Measurements from ENCODE around the gene ENTHD1.

ENTHD1 gene

GRCh38 chr22:39805117-39805516, 88.4 kb downstream of the ENTHD1 start:
- no peaks in the 10 kb centered on the region for H3K9me2 ChIP-seq (replicated peaks; ENCODE audit: insufficient read depth, low read length)
- no peak overlapping the region for H3K4me2 ChIP-seq (ENCODE audit: low read depth, low read length, poor library complexity, severe bottlenecking)
- H3K9ac ChIP-seq (ENCODE audit: low read length) = no peak overlapping the region
- H2AFZ ChIP-seq (ENCODE audit: low read depth, low read length, severe bottlenecking) = no peak overlapping the region
- no peaks in the 10 kb centered on the region for H3K36me3 ChIP-seq (ENCODE audit: low read length)
- TF ChIP-seq CTCF (IDR thresholded peaks at IDR 0.05; ENCODE audit: insufficient read depth, low read length, poor library complexity, severe bottlenecking) (no peak), EZH2phosphoT487 (conservative IDR thresholded peaks at IDR 0.05; ENCODE audit: low read length) (no peak)
- no peaks in the 10 kb centered on the region for H4K20me1 ChIP-seq (ENCODE audit: low read depth, low read length)
- no peaks in the 10 kb centered on the region for H3K9me3 ChIP-seq (ENCODE audit: insufficient read depth, low read length)
- H3K27me3 ChIP-seq (ENCODE audit: low read length) = no peaks in the 10 kb centered on the region
- no peaks in the 10 kb centered on the region for H3K79me2 ChIP-seq (ENCODE audit: insufficient read depth, low read length)
- no peak overlapping the region for H3K27ac ChIP-seq (ENCODE audit: low read depth, low read length)
- H3F3A ChIP-seq (ENCODE audit: insufficient read depth) = no peaks in the 10 kb centered on the region
- no peak overlapping the region for H3K4me3 ChIP-seq (ENCODE audit: insufficient read depth, low read length, poor library complexity, severe bottlenecking)

GRCh38 chr22:39802682-39803081, 90.9 kb downstream of the ENTHD1 start:
- no peak overlapping the region for H3K9ac ChIP-seq (ENCODE audit: low read length)
- H3K36me3 ChIP-seq (ENCODE audit: low read length) = no peaks in the 10 kb centered on the region
- peaks cover 9% of the 10 kb centered on the region; the same call in 1 of the 2 replicates for H3K9me3 ChIP-seq (ENCODE audit: insufficient read depth, low read length)
- no peak overlapping the region for H3K4me2 ChIP-seq (ENCODE audit: low read depth, low read length, poor library complexity, severe bottlenecking)
- no peaks in the 10 kb centered on the region for H4K20me1 ChIP-seq (ENCODE audit: low read depth, low read length)
- H3K27ac ChIP-seq (ENCODE audit: low read depth, low read length) = no peak overlapping the region
- no peak overlapping the region for H2AFZ ChIP-seq (ENCODE audit: low read depth, low read length, severe bottlenecking)
- H3K4me3 ChIP-seq (ENCODE audit: insufficient read depth, low read length, poor library complexity, severe bottlenecking) = no peak overlapping the region
- no peak for TF ChIP-seq EZH2phosphoT487 (conservative IDR thresholded peaks at IDR 0.05; ENCODE audit: low read length)
- TF ChIP-seq CTCF (IDR thresholded peaks at IDR 0.05; ENCODE audit: insufficient read depth, low read length, poor library complexity, severe bottlenecking) = no peak
- H3F3A ChIP-seq (ENCODE audit: insufficient read depth) = no peaks in the 10 kb centered on the region
- H3K27me3 ChIP-seq (ENCODE audit: low read length) = no peaks in the 10 kb centered on the region
- H3K79me2 ChIP-seq (ENCODE audit: insufficient read depth, low read length) = no peaks in the 10 kb centered on the region
- no peaks in the 10 kb centered on the region for H3K9me2 ChIP-seq (replicated peaks; ENCODE audit: insufficient read depth, low read length)

GRCh38 chr22:39800790-39801520, 92.6 kb downstream of the ENTHD1 start:
- Histone ChIP-seq H3K9me2 (replicated peaks; ENCODE audit: insufficient read depth, low read length) (no peaks in the 10 kb centered on the region), H3K4me2 (ENCODE audit: low read depth, low read length, poor library complexity, severe bottlenecking) (no peak overlapping the region), H3K9ac (ENCODE audit: low read length) (no peak overlapping the region), H3K27ac (ENCODE audit: low read depth, low read length) (no peak overlapping the region), H3F3A (ENCODE audit: insufficient read depth) (no peaks in the 10 kb centered on the region), H3K27me3 (ENCODE audit: low read length) (no peaks in the 10 kb centered on the region), H4K20me1 (ENCODE audit: low read depth, low read length) (no peaks in the 10 kb centered on the region), H3K9me3 (ENCODE audit: insufficient read depth, low read length) (peaks cover 15% of the 10 kb centered on the region; the same call in 1 of the 2 replicates), H2AFZ (ENCODE audit: low read depth, low read length, severe bottlenecking) (no peak overlapping the region), H3K36me3 (ENCODE audit: low read length) (no peaks in the 10 kb centered on the region), H3K79me2 (ENCODE audit: insufficient read depth, low read length) (no peaks in the 10 kb centered on the region), H3K4me3 (ENCODE audit: insufficient read depth, low read length, poor library complexity, severe bottlenecking) (no peak overlapping the region)
- TF ChIP-seq EZH2phosphoT487 (conservative IDR thresholded peaks at IDR 0.05; ENCODE audit: low read length) (no peak), CTCF (IDR thresholded peaks at IDR 0.05; ENCODE audit: insufficient read depth, low read length, poor library complexity, severe bottlenecking) (no peak)

Measured in SU-DHL-6 (cell line).